Transverse colon (tissue), 4 donors: ENCODE data around the gene DDR2. TPM values are rescaled to one million over a fixed set of nuclear protein-coding genes. Genes with fewer than 3 reads are reported as not detected.
"Not testable (repeated sequence)": the region's sequence is repeated elsewhere in the genome, so short reads cannot be mapped to it uniquely, and the experiment has no call there.

Source experiments
- DNase-seq: peaks from one replicate; pipeline ENCODE4 v3.0.0-alpha.2; 2019
- H3K27ac ChIP-seq, 4 donors: fragments of 200-600 bp; sonication (generic); 2 replicates each; pipeline ENCODE4 v1.5.1; 2016 to 2018; ENCODE audit warnings: inconsistent platforms in 4 of 4
- H3K27me3 ChIP-seq: fragments of 200-600 bp; sonication (generic); 2 replicates; pipeline ENCODE4 v1.5.1; 2017; ENCODE audit warnings: inconsistent platforms
- H3K36me3 ChIP-seq, 4 donors: fragments of 200-600 bp; sonication (generic); 2 replicates each; pipeline ENCODE4 v1.5.1; 2017 to 2019; ENCODE audit warnings: inconsistent platforms in 4 of 4
- H3K4me1 ChIP-seq, 4 donors: fragments of 200-600 bp; sonication (generic); 2 replicates each; pipeline ENCODE4 v1.5.1; 2017 to 2020; ENCODE audit warnings: inconsistent platforms in 4 of 4
- H3K4me3 ChIP-seq, 4 donors: fragments of 200-600 bp; sonication (generic); 1 replicate in 1 of 4; 2 replicates in 3 of 4; pipeline versions ENCODE4 v1.5.1 to v1.6.1; 2017 to 2019; ENCODE audit warnings: inconsistent platforms in 4 of 4
- H3K9me3 ChIP-seq, 2 donors: fragments of 200-600 bp; sonication (generic); 2 replicates each; pipeline ENCODE4 v1.5.1; 2017 to 2019; ENCODE audit warnings: inconsistent platforms in 2 of 2
- CTCF ChIP-seq, 5 experiments: fragments of 200-600 bp in 3 of 5; fragments of 450-650 bp in 2 of 5; sonication (generic) in 3 of 5; IDR thresholded peaks; 1 replicate in 2 of 5; 2 replicates in 3 of 5; pipeline ENCODE4 v1.5.1; 2016 to 2017; ENCODE audit warnings: antibody characterized with exemption in 5 of 5, inconsistent platforms in 3 of 5, mild to moderate bottlenecking in 2 of 5, moderate library complexity in 1 of 5
- EP300 ChIP-seq: sonication (generic); formaldehyde crosslinking; IDR thresholded peaks from one replicate; pipeline ENCODE4 v1.6.1; 2017; ENCODE audit warnings: antibody characterized with exemption, low read depth
- POLR2A ChIP-seq: fragments of 450-650 bp; IDR thresholded peaks from one replicate; pipeline ENCODE4 v1.6.1; 2016; ENCODE audit warnings: antibody characterized with exemption, mild to moderate bottlenecking, moderate library complexity
- POLR2AphosphoS5 ChIP-seq, 3 donors: sonication (generic); formaldehyde crosslinking; IDR thresholded peaks; one replicate each; pipeline ENCODE4 v1.6.1; 2016; ENCODE audit warnings: antibody characterized with exemption in 3 of 3
- WGBS, 2 donors: methylation state at CpG; one replicate each; pipeline ENCODE4 v1.1.5; 2018; ENCODE audit warnings: low coverage in 1 of 2; 5-methylcytosine and 5-hydroxymethylcytosine counted together
- in situ Hi-C, 4 donors: fragments of 200-750 bp; cut with MboI; loops; one replicate each; pipeline versions ENCODE4 v1.15.0 to v1.15.1; 2017; ENCODE audit warnings: low sequenced_read_pairs in 3 of 4, low pct_ligation_motif_present in 1 of 4, low pct_unique_long_range_greater_than_20kb in 1 of 4
- intact Hi-C: fragments of 100-400 bp; cut with DNase I; formaldehyde crosslinking; loops from one replicate; pipeline ENCODE4 v1.15.1; 2023; ENCODE audit warnings: low total_unique reads
- total RNA-seq, 4 donors: library from RNA; depleted of rRNA; stranded (reverse); fragments of >200 nt; gene quantifications; one replicate each; pipeline ENCODE4 v1.1.0, GENCODE V29; 2016

The DDR2 gene
- total RNA-seq, 4 donors from 2014 or later = 33.3 to 54.1 (median 42.2) TPM

- intact Hi-C loops = no loop called here
- Histone ChIP-seq H3K27me3 (no peaks in the 10 kb centered on the region), H3K36me3 (peaks cover 0 to 57% (median 23%) of the 10 kb centered on the region in 4 donors)
These were observed 42.2 kb upstream of the DDR2 start for GRCh38 chr1:162590101-162590500.

GRCh38 chr1:162590686-162591085, 41.6 kb upstream of the DDR2 start:
- no peaks in the 10 kb centered on the region for H3K27me3 ChIP-seq
- intact Hi-C loops (no loop called here), in situ Hi-C loops (no loop called here)
- H3K4me3 ChIP-seq = no peak overlapping the region
- TF ChIP-seq EP300 = no peak
- no peak for TF ChIP-seq CTCF (IDR thresholded peaks at IDR 0.05)
- TF ChIP-seq POLR2AphosphoS5 (IDR thresholded peaks at IDR 0.05) = no peak
- TF ChIP-seq POLR2A = no peak
- peaks cover 0 to 53% (median 23%) of the 10 kb centered on the region in 4 donors for H3K36me3 ChIP-seq
- H3K9me3 ChIP-seq = no peaks in the 10 kb centered on the region
- H3K27ac ChIP-seq = no peak overlapping the region
- no peak for DNase-seq
- H3K4me1 ChIP-seq = no peaks in the 10 kb centered on the region
- 92 to 100% methylated on average over 1 to 2 of the region's 2 CpGs for WGBS, 2 donors

More at GRCh38 chr1:162590101-162590500, 42.2 kb upstream of the DDR2 start:
- Histone ChIP-seq H3K4me3 (no peak overlapping the region), H3K9me3 (no peaks in the 10 kb centered on the region), H3K4me1 (no peaks in the 10 kb centered on the region), H3K27ac (no peak overlapping the region)
- 90 to 94% methylated on average over 3 of the region's 3 CpGs for WGBS, 2 donors
- in situ Hi-C loops = no loop called here
- TF ChIP-seq POLR2AphosphoS5 (IDR thresholded peaks at IDR 0.05) (no peak), EP300 (no peak), CTCF (IDR thresholded peaks at IDR 0.05) (no peak), POLR2A (no peak)
- no peak for DNase-seq

- Histone ChIP-seq H3K4me3 (no peak overlapping the region), H3K4me1 (no peaks in the 10 kb centered on the region), H3K27me3 (no peaks in the 10 kb centered on the region), H3K9me3 (no peaks in the 10 kb centered on the region), H3K27ac (no peak overlapping the region), H3K36me3 (peaks cover 0 to 60% (median 18%) of the 10 kb centered on the region in 4 donors)
- WGBS, 2 donors = 52 to 74% methylated on average over 2 of the region's 2 CpGs
- in situ Hi-C loops = no loop called here
- no peak for DNase-seq
- TF ChIP-seq EP300 (no peak), POLR2A (no peak), CTCF (IDR thresholded peaks at IDR 0.05) (no peak), POLR2AphosphoS5 (IDR thresholded peaks at IDR 0.05) (no peak)
- intact Hi-C loops = no loop called here
These were observed 35.6 kb upstream of the DDR2 start for GRCh38 chr1:162596514-162597170.

GRCh38 chr1:162599451-162599850, 32.8 kb upstream of the DDR2 start:
- no peak overlapping the region for H3K4me3 ChIP-seq
- peaks cover 0 to 61% (median 16%) of the 10 kb centered on the region in 4 donors for H3K36me3 ChIP-seq
- H3K27ac ChIP-seq = no peak overlapping the region
- in situ Hi-C loops (no loop called here), intact Hi-C loops (no loop called here)
- no peak for DNase-seq
- no peaks in the 10 kb centered on the region for H3K27me3 ChIP-seq
- H3K9me3 ChIP-seq = no peaks in the 10 kb centered on the region
- H3K4me1 ChIP-seq = no peaks in the 10 kb centered on the region
- TF ChIP-seq POLR2AphosphoS5 (IDR thresholded peaks at IDR 0.05) = no peak
- no peak for TF ChIP-seq EP300
- TF ChIP-seq CTCF (IDR thresholded peaks at IDR 0.05) = no peak
- TF ChIP-seq POLR2A = no peak
- 84 to 90% methylated on average over 1 of the region's 1 CpG for WGBS, 2 donors

GRCh38 chr1:162603117-162603516, 29.1 kb upstream of the DDR2 start:
- H3K27me3 ChIP-seq, DNase-seq, H3K4me1 ChIP-seq, H3K27ac ChIP-seq, intact Hi-C loops, H3K9me3 ChIP-seq, H3K4me3 ChIP-seq: not testable (repeated sequence)
- in situ Hi-C loops = loop anchor here in 2 of 4 donors (25.0 kb wide), 1 partner anchor 184 kb away; the partner anchor contains the start of gene HSD17B7 (in 2 of the 2)
- 94 to 95% methylated on average over 2 of the region's 2 CpGs for WGBS, 2 donors
- peaks cover 0 to 48% (median 9%) of the 10 kb centered on the region in 4 donors for H3K36me3 ChIP-seq
